Urinary bladder (tissue), 4 donors: ENCODE data around the gene ZNF862. TPM values are rescaled to one million over a fixed set of nuclear protein-coding genes. Genes with fewer than 3 reads are reported as not detected.
A peak's percentile ranks its signal among the peaks of the same experiment; 100 is the strongest.

Source experiments
- DNase-seq: peaks from one replicate; pipeline ENCODE4 v3.0.0-alpha.2; 2015; ENCODE audit errors: extremely low spot score
- H3K27ac ChIP-seq: one replicate; pipeline ENCODE4 v1.5.1; 2013; ENCODE audit warnings: low read depth, mild to moderate bottlenecking, moderate library complexity
- H3K36me3 ChIP-seq: one replicate; pipeline ENCODE4 v1.6.1; 2013; ENCODE audit warnings: mild to moderate bottlenecking, moderate library complexity; ENCODE audit not compliant: insufficient read depth
- H3K4me1 ChIP-seq: one replicate; pipeline ENCODE4 v1.6.1; 2013; ENCODE audit warnings: mild to moderate bottlenecking, moderate library complexity; ENCODE audit not compliant: insufficient read depth
- H3K4me3 ChIP-seq: one replicate; pipeline ENCODE4 v1.5.1; 2013; ENCODE audit warnings: low read depth, low read length
- WGBS: extraction: QIAGEN DNeasy Blood & Tissue Kit; methylation state at CpG from one replicate; pipeline ENCODE4 v1.1.7; 2013; 5-methylcytosine and 5-hydroxymethylcytosine counted together
- polyA plus RNA-seq: library from polyadenylated mRNA; stranded (reverse); fragments of 200-250 nt; gene quantifications from one replicate; pipeline ENCODE4 v1.2.3, GENCODE V29; 2013
- total RNA-seq: library from RNA; depleted of rRNA; stranded (reverse); fragments of >200 nt; gene quantifications from one replicate; pipeline ENCODE4 v1.2.3, GENCODE V29; 2014
- donor health status: healthy with polysubstance abuse.
- donor health status: healthy.

The ZNF862 gene
- total and polyA plus RNA-seq, 2 donors: 11.2 to 16.5 TPM

- Histone ChIP-seq H3K4me3 (no peak overlapping the region), H3K4me1 (no peaks in the 10 kb centered on the region), H3K36me3 (peaks cover 6% of the 10 kb centered on the region), H3K27ac (no peak overlapping the region)
- WGBS: 96% methylated on average over 12 of the region's 12 CpGs
- DNase-seq: no peak
These were observed 26.6 kb downstream of the ZNF862 start for GRCh38 chr7:149864751-149865150.

- Histone ChIP-seq H3K27ac (no peak overlapping the region), H3K4me3 (no peak overlapping the region), H3K36me3 (peaks cover 6% of the 10 kb centered on the region), H3K4me1 (no peaks in the 10 kb centered on the region)
- WGBS: 80% methylated on average over 6 of the region's 7 CpGs
- DNase-seq: no peak
These were observed 27.3 kb downstream of the ZNF862 start for GRCh38 chr7:149865437-149865836.

GRCh38 chr7:149866139-149866778, 28.1 kb downstream of the ZNF862 start:
- Histone ChIP-seq H3K4me1 (no peaks in the 10 kb centered on the region), H3K4me3 (no peak overlapping the region), H3K36me3 (peaks cover 6% of the 10 kb centered on the region), H3K27ac (no peak overlapping the region)
- 81% methylated on average over 16 of the region's 16 CpGs for WGBS
- DNase-seq: no peak

- DNase-seq: no peak
- 46% methylated on average over 11 of the region's 11 CpGs for WGBS
- Histone ChIP-seq H3K36me3 (peaks cover 6% of the 10 kb centered on the region), H3K4me3 (no peak overlapping the region), H3K4me1 (no peaks in the 10 kb centered on the region), H3K27ac (no peak overlapping the region)
These were observed 28.7 kb downstream of the ZNF862 start for GRCh38 chr7:149866779-149867447.

GRCh38 chr7:149867762-149868622, 29.8 kb downstream of the ZNF862 start:
- DNase-seq: no peak
- Histone ChIP-seq H3K27ac (no peak overlapping the region), H3K4me3 (no peak overlapping the region), H3K4me1 (no peaks in the 10 kb centered on the region), H3K36me3 (peaks cover 6% of the 10 kb centered on the region)
- WGBS: 87% methylated on average over 25 of the region's 25 CpGs

- no peak overlapping the region for H3K4me3 ChIP-seq
- no peak overlapping the region for H3K27ac ChIP-seq
- no peak for DNase-seq
- WGBS: 80% methylated on average over 7 of the region's 7 CpGs
- peaks cover 3% of the 10 kb centered on the region for H3K36me3 ChIP-seq
- H3K4me1 ChIP-seq: no peaks in the 10 kb centered on the region
These were observed 30.6 kb downstream of the ZNF862 start for GRCh38 chr7:149868623-149869290.

- no peak overlapping the region for H3K4me3 ChIP-seq
- WGBS: 87% methylated on average over 5 of the region's 5 CpGs
These were observed 31.1 kb downstream of the ZNF862 start for GRCh38 chr7:149869291-149869650.

GRCh38 chr7:149869867-149870266, 31.7 kb downstream of the ZNF862 start:
- 80% methylated on average over 6 of the region's 6 CpGs for WGBS
- Histone ChIP-seq H3K36me3 (no peaks in the 10 kb centered on the region), H3K4me3 (no peak overlapping the region), H3K27ac (no peak overlapping the region), H3K4me1 (no peaks in the 10 kb centered on the region)
- DNase-seq: no peak

More at GRCh38 chr7:149869291-149869650, 31.1 kb downstream of the ZNF862 start:
- no peak overlapping the region for H3K27ac ChIP-seq
- no peaks in the 10 kb centered on the region for H3K4me1 ChIP-seq
- DNase-seq: no peak
- H3K36me3 ChIP-seq: no peaks in the 10 kb centered on the region

GRCh38 chr7:149870274-149870673, 32.1 kb downstream of the ZNF862 start:
- 89% methylated on average over 3 of the region's 3 CpGs for WGBS
- H3K4me3 ChIP-seq: no peak overlapping the region
- no peaks in the 10 kb centered on the region for H3K36me3 ChIP-seq
- no peaks in the 10 kb centered on the region for H3K4me1 ChIP-seq
- H3K27ac ChIP-seq: no peak overlapping the region
- DNase-seq: no peak

GRCh38 chr7:149870701-149871483, 32.7 kb downstream of the ZNF862 start:
- Histone ChIP-seq H3K4me3 (no peak overlapping the region), H3K27ac (no peak overlapping the region), H3K4me1 (no peaks in the 10 kb centered on the region), H3K36me3 (no peaks in the 10 kb centered on the region)
- WGBS: 90% methylated on average over 12 of the region's 12 CpGs
- no peak for DNase-seq

- 96% methylated on average over 1 of the region's 1 CpG for WGBS
These were observed 33.4 kb downstream of the ZNF862 start for GRCh38 chr7:149871576-149871975.

GRCh38 chr7:149872419-149873073, 34.4 kb downstream of the ZNF862 start:
- Histone ChIP-seq H3K27ac (no peak overlapping the region), H3K36me3 (no peaks in the 10 kb centered on the region), H3K4me3 (peak overlapping the region; percentile 53), H3K4me1 (no peaks in the 10 kb centered on the region)
- peak; percentile 70 for DNase-seq
- 17% methylated on average over 13 of the region's 13 CpGs for WGBS

More at GRCh38 chr7:149871576-149871975, 33.4 kb downstream of the ZNF862 start:
- no peak overlapping the region for H3K4me3 ChIP-seq
- no peak for DNase-seq
- H3K4me1 ChIP-seq: no peaks in the 10 kb centered on the region
- H3K27ac ChIP-seq: no peak overlapping the region
- no peaks in the 10 kb centered on the region for H3K36me3 ChIP-seq
